Retina (tissue), 1 donor: ENCODE results near the gene ATP7B.

ENCODE experiments used
- DNase-seq: peaks from one replicate; pipeline ENCODE4 v3.0.0-alpha.2; 2016

Gene ATP7B

GRCh38 chr13:51976423-51976822 lies 34.8 kb downstream of the ATP7B start:
- no peak for DNase-seq

- no peak for DNase-seq
Measured at GRCh38 chr13:51974482-51974881, 36.8 kb downstream of the ATP7B start.

GRCh38 chr13:51971520-51972426 lies 39.5 kb downstream of the ATP7B start:
- no peak for DNase-seq

GRCh38 chr13:51970349-51970748 lies 40.9 kb downstream of the ATP7B start:
- no peak for DNase-seq

- DNase-seq, result no peak
Measured at GRCh38 chr13:51967482-51968446, 43.5 kb downstream of the ATP7B start.

GRCh38 chr13:51966186-51966585 lies 45.1 kb downstream of the ATP7B start:
- no peak for DNase-seq

- no peak for DNase-seq
Measured at GRCh38 chr13:51961493-51962403, 49.5 kb downstream of the ATP7B start.

GRCh38 chr13:51960766-51961165 lies 50.5 kb downstream of the ATP7B start:
- no peak for DNase-seq

- DNase-seq, result no peak
Measured at GRCh38 chr13:51959773-51960172, 51.5 kb downstream of the ATP7B start.

- DNase-seq, result no peak
Measured at GRCh38 chr13:51958217-51958547, 53.1 kb downstream of the ATP7B start.

- no peak for DNase-seq
Measured at GRCh38 chr13:51957377-51958216, 53.7 kb downstream of the ATP7B start.

GRCh38 chr13:51956717-51957116 lies 54.5 kb downstream of the ATP7B start:
- no peak for DNase-seq

GRCh38 chr13:51955816-51956603 lies 55.2 kb downstream of the ATP7B start:
- no peak for DNase-seq

- DNase-seq, result no peak
Measured at GRCh38 chr13:51955281-51955771, 55.9 kb downstream of the ATP7B start.

- no peak for DNase-seq
Measured at GRCh38 chr13:51953347-51954195, 57.7 kb downstream of the ATP7B start.

- DNase-seq, result no peak
Measured at GRCh38 chr13:51950722-51951121, 60.5 kb downstream of the ATP7B start.

GRCh38 chr13:51946163-51946669 lies 65.0 kb downstream of the ATP7B start:
- no peak for DNase-seq

GRCh38 chr13:51945149-51945548 lies 66.1 kb downstream of the ATP7B start:
- DNase-seq, result no peak

- no peak for DNase-seq
Measured at GRCh38 chr13:51944428-51944827, 66.8 kb downstream of the ATP7B start.
